NCI-H345 treated with DMSO at 0.1 percent for 48 hours (cell line): Measurements from ENCODE around the gene RMRP.
A peak's percentile ranks its signal among the peaks of the same experiment; 100 is the strongest.
"Not testable (repeated sequence)": the region's sequence is repeated elsewhere in the genome, so short reads cannot be mapped to it uniquely, and the experiment has no call there.

Experiments used
- DNase-seq: peaks from one replicate; lab custom pipeline; 2025; ENCODE audit not compliant: unreplicated experiment; lab: John Stamatoyannopoulos, UW

RMRP gene

DNA sequence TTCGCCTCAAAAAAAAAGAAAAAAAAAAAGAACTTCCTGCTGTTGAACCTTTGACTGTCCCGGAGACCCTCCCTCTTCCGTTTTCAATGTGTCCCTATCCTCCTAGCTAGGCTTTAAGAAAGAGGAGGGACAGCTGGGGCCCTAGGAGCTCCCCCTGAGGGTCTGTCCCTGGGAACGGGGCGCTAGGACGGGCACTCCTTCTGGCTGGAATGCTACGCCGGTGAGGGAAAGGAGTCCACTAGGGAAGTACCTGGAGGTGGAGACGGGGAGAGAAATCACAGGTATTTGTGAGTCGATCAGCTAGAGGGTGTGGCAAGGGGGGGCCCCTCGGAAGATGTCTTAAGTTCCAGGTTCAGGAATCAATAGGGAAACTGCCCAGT lies 11.7 kb downstream of the RMRP start:
- DNase-seq: no peak

DNA sequence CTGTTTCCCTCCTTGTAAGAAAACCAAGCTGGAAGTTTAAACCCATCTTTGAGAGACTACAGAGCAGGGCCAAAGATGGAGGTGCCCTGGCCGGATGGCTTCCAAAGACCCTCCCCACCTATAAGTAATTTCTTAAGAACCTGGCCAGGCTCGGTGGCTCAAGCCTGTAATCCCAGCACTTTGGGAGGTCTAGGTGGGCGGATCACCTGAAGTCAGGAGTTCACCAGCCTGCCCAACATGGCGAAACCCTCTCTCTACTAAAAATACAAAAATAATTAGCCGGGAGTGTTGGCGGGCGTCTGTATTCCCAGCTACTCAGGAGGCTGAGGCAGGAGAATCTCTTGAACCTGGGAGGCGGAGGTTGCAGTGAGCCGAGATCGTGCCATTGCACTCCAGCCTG lies 12.1 kb downstream of the RMRP start:
- DNase-seq: not testable (repeated sequence)

DNA sequence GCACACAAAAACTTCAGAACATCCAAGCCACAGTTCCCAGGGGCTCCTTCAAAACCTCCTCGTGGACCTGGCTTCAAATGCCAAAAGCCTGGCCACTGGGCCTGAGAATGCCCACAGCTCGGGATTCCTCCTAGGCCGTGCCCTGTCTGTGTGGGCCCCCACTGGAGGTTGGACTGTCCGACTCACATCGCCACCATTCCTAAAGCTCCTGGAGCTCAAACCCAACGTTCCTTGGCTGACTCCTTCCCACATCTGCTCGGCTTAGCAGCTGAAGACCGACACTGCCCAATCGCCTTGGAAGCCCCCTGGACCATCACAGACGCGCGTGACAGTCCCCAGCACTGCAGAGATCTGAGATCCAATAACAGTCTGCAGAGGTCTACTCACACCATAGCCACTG lies 14.8 kb downstream of the RMRP start:
- no peak for DNase-seq

DNA sequence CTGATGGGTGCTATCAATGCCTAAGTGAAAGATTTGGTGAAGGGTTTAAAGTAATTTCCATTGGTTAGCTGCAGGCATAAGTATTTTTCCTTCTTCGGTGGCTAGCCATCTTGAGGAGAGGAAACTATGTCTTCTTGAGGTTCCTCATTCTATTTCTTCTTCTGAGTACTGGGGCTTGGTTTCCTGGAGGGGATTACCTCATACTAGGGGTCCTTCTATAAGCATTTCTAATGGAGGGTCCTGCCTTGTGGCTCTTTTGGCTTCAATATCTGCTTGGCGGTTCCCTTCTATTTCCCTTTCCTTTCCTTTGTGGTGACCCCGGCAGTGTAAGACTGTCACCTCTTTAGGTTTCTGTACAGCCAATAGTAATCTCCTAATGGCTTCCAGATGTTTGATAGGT lies 16.3 kb downstream of the RMRP start:
- DNase-seq: not testable (repeated sequence)

DNA sequence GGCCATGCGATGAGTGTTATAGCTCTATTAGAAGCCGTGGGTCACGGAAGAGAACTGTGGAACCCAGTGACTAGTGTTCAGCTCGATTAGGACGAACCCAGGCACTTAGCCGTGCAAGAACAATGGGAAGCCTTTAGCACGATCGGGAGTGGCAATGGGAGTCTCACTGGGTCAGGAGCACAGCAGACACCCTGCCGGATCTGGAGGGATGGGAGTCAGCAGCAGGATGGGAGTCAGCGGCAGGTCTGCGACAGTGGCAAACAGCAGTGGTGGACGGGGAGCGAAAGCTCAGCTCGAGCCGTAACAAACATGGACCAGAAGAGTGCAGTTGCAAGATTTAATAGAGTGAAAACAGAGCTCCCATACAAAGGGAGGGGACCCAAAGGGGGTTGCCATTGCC lies 17.4 kb downstream of the RMRP start:
- not testable (repeated sequence) for DNase-seq

DNA sequence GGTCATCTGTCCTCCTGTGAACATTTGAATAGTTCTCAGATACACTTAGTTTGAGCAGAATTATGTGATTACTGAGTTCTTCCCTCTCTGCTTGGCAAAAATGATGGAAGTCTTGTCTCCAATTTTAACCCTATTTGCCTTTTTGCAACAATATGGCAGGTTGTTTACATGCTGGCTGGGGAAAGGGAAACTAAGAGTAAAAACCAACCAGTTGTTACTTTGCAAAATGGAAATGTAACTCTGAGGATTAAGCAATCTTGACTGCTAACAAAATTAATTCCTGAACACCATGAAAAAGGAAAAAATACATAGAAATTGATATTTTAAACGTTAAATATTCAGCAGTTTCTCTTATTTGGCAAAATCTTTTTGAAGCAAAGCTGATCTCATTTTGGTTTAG lies 18.2 kb downstream of the RMRP start:
- DNase-seq: no peak

DNA sequence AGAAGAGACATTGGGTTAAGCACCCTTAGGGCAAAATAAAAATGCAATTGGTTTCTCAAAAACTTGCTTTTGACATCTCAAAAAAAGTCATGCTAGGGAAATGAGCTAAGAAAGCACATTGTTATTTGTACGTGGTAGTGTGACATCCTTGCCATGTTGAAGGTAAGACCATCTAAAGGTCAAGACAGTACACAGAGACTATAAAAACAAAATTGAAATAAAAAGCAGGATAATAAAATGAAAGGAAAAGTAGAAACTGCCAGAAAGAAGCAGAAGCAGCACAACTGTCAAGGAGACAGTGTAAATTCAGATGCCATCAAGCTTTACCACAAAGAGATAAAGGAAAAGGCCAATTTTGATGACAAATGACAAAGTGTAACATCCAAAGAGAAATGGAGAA lies 18.6 kb downstream of the RMRP start:
- DNase-seq: not testable (repeated sequence)

DNA sequence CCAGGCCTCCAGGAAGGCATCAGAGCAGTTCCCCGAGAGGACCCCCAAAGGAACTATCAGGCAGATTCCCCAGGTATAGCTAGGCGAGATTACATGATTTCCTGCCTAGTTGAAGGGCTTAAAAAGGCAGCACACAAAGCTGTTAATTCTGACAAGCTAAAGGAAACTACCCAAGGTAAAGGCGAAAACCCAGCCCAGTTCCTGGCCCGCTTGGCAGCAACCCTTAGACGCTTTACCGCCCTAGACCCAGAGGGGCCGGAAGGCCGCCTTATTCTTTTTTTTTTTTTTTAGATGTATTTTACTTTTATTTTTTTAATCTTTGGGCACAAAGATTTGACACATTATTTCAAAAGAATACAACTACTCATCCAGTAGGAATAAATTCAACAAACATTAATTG lies 19.1 kb downstream of the RMRP start:
- not testable (repeated sequence) for DNase-seq

DNA sequence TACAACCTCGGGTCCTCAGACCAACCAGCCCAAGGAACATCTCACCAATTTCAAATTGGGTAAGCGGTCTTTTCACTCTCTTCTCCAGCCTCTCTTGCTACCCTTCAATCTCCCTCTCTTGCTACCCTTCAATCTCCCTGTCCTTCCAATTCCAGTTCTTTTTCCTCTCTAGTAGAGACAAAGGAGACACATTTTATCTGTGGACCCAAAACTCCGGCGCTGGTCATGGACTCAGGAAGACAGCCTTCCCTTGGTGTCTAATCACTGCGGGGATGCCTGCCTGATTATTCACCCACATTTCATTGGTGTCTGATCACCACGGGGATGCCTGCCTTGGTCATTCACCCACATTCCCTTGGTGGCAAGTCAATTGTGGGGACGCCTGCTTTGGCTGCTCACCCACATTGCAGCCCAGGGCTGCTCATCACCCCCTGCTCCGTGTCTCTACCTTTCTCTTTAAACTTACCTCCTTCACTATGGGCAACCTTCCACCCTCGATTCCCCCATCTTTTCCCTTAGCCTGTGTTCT lies 20.3 kb downstream of the RMRP start:
- not testable (repeated sequence) for DNase-seq

DNA sequence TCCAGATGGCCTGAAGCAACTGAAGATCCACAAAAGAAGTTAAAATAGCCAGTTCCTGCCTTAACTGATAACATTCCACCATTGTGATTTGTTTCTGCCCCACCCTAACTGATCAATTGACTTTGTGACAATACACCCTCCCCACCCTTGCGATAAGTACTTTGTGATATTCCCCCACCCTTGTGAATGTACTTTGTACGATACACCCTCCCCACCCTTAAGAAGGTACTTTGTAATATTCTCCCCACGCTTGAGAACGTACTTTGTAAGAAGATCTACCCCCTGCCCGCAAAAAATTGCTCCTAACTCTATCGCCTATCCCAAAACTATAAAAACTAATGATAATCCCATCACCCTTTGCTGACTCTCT lies 21.0 kb downstream of the RMRP start:
- not testable (repeated sequence) for DNase-seq

DNA sequence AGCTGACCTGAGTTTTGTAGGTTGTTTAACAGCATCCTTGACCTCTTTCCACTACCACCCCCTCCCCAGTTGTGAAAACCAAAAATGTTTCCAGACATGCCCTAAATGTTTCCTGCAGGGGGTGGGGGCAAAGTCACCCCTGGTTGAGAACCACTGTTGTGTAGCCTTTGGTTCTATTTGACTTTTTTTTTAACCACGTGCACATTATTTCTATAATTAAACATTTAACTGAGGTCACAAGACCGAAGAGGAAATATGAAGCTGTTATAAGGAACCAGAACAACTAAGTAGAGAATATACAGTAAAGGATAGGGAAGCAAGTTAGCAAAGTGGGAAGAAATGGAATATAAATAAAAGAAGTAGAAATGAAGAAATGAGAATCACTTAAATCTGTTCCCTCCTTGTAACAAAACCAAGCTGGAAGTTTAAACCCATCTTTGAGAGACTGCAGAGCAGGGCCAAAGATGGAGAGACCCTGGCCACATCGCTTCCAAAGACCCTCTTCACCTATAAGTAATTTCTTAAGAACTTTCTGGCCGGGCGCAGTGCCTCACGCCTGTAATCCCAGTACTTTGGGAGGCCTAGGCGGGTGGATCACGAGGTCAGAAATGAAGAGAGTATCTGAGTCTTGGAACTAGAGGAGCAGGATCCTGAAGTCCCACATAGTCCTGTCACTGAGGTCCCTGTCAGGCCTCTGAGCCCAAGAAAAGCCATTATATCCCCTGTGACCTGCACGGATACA lies 21.5 kb downstream of the RMRP start:
- no peak for DNase-seq

DNA sequence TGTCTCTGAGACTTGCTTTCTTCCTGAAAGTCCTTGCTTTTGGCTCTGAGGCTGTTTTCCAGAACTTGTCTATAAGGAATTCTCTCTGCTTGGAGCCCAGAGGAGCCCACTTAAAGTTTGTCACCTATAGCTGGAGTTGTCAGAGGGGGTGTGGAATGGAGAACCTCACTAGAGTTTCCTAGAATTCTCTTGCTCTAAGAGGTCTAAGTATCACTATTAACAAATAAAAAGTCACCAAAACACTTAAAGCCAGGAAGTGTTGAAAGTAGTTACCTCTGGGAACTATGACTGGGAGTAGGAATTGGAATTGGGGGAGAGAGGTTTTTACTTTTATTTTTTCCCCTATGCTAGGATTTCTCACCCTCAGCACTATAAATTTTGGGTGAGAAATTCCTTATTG lies 22.1 kb downstream of the RMRP start:
- DNase-seq: no peak

DNA sequence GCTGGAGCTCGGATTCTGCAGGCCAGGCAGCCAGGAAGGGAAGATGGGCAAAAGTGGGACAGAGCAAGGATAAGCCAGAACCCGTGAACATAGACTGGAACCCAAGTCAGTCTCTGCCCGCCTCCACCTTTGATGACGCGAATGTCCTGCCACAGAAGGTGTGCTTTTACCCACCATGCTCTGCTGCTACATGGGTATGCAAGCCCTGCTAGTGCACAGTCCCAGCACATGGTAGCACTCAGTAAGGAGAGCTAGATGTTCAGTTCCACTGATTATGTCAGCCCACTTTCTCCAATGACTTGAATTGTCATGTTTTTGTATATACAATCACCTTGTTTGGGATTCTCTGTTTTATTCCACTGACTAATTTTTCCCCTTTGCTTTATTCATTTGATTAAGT lies 28.2 kb downstream of the RMRP start:
- no peak for DNase-seq

DNA sequence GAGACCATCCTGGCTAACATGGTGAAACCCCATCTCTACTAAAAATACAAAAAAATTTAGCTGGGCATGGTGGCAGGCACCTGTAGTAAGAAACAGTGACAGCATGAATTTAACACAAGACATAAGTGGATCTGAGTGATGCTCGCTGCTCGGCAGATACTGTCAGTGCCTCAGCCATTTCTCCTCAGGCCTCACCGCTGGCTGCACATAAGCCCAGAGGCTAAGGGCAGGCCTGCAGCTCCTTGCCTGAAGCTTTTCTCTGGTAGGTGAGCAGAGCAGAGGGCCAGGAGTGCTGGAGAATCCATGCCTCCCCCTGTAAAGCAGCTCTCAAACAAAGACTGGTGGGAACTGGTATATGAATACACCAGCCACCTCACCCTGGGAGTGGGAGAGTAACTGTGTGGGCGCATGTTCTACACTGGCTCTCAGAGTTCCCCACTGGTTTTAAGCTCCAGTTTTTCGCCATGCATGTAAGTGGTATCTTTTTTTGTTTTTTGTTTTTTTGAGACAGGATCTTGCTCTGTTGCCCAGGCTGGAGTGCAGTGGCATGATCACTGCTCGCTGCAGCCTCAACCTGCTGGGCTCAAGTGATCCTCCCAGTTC lies 29.3 kb downstream of the RMRP start:
- no peak for DNase-seq

DNA sequence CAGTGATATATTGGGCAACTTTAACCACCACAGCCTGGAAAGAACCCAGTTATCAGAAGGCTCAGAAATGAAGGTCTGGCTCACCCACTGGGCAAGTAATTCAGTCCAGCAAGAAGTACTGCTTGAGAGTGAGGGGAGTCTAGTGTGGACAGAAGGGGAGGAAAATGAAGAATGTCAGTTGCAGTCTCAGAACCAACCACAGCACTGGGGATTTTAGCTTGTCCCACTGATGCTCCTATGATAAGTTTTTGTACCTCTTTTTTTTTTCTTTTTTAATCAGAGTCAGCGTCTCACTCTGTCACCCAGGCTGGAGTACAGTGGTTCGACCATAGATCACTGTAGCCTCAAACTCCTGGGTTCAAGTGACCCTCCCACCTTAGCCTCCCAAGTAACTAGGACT lies 30.2 kb downstream of the RMRP start:
- DNase-seq: no peak

DNA sequence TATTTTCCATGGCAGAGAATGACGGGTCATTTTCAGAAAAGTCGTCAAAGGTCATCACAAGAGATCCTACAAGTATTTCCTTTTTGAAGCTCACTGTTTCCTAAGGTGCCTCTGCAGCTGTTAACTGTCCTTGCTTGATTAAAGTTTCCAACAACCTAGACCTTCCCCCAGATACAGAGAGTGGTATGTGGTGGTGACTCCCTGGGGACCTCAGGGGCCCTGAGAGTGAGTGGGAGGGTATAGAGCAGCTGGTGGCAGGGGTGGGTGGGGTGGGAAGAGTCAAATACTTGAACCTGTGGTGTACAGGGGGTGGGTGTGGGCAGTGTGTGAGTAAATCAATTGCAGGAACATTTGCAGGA lies 38.0 kb downstream of the RMRP start:
- DNase-seq: no peak

DNA sequence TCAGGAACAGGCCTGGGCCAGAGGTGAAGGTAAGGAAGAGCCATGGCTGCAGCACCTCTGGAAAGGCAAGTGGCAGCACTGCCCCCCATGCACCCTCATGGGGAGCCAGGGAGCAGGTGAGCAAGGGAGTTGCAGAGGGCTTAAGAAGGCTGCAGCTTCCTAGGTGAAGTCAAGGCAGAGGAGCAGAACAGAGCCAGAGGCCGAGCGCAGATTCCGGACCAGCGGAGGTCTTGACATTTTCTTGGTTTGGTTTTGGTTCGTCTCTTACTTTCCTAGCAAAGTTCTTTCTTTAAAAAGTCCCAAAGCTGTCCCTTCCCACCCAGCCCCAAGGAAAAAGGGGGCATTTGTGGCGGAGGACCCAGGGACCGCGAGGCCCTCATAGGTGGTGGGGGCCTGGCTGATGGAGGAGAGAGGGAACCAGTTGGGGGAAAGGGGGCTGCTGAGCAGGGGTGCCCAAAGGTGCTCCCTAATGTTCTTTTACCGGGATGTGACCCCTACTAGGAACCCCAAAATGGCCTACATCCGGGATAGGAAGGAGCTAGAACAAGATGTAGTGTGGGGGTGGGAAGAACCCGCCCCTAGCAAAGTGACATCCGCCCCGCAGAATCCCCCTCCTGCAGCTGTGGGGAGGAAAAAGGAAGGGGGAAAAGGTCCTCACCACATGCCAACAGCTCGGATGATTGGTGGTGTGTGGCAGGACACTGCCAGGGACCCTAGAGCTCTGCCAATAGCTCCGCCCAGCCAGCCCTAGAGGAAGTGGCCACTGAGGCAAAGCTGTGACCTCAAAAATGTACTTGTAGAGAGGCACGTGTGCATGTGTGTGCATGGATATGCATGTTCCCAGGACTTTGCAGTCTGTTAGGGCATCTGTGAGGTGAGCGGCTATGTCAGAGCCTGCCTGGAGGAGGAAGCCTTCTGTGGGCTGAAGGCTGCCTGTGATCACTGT lies 38.7 kb downstream of the RMRP start:
- no peak for DNase-seq

DNA sequence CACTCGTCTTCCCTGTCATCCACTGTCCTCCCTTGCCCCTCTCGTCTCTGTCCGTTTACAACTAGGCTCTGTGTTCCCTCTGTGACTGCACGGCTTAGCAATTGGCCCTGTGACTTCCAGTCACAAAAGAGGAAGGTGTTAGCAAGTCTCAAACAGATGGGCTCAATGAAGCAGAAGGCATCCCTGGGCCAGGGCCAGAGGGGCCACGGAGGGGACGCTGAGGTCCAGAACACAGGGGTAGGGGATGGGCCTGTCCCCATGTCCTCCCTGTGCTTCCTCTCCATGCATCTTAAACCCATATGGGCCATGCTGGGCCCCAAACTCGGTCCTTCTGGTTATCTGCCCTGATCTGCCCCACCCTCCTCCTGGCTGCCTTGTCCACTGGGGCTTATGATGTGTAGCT lies 39.5 kb downstream of the RMRP start, which contains the start of gene CD72:
Gene CD72 (minus strand): TSS at position 89 of the 403 bp plus-strand sequence. CDS start 110 bp downstream, outside the sequence.
- no peak for DNase-seq

DNA sequence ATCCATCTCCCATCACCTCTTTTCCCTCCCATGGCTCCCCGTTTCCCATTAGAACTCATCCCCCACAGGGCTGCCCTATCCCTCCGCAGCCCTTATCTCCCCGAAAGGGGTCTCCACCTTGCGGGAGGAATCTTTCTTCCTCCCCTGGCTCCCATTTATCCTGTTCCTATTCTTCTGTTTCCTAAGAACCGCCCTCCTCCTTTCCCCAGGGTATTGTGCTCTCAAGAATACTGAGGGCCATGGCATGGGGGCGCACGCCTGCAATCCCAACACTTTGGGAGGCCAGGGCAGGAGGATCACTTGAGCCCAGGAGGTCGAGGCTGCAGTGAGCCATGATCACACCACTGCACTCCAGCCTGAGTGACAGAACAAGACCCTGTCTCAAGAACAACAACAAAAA lies 40.3 kb downstream of the RMRP start:
- DNase-seq: no peak

DNA sequence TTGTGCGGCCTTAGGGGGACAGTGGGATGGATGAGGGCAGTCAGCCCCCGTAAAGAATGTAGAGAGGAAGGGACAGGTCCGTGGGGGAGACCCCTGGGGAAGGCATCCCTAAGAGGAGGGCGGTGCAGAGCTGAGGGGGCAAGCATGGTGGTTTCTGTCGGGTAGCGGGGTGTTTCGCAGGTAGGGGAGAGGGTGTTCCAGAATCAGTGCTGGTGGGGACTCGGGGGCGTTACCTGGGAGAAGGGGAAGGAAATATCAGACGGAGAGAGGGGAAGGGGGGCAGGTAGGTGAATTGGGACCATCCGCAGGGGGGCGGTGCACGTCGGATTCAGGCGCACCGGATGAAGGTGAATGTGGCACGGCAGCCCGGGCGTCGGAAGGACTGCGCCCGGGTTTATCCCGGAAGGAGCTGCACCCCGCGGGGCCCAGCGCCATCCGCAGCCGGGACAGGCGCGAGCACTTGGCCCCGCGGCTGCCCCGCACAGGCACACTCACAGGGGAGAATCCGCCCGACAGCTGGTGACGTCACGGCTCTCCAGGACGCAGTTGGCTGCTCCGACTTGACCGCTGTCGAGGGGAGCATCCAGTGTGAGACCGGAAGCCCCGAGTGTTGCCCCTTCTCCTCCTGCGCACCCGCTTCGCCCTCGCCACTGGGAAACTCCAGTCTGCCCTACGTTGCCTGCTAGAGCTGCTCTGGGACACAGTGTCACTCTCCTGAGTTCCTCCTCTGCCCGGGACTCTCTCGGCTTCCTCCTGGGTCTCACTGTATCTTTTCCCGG lies 40.9 kb downstream of the RMRP start:
- peak; percentile 17 for DNase-seq
